DMS53 treated with DMSO at 0.1 percent for 48 hours (cell line): ENCODE data around the gene CCDC158.
"Not testable (repeated sequence)": the region's sequence is repeated elsewhere in the genome, so short reads cannot be mapped to it uniquely, and the experiment has no call there.

Experiments used
- DNase-seq: peaks from one replicate; lab custom pipeline; 2025; ENCODE audit not compliant: unreplicated experiment; lab: John Stamatoyannopoulos, UW

The CCDC158 gene

DNA sequence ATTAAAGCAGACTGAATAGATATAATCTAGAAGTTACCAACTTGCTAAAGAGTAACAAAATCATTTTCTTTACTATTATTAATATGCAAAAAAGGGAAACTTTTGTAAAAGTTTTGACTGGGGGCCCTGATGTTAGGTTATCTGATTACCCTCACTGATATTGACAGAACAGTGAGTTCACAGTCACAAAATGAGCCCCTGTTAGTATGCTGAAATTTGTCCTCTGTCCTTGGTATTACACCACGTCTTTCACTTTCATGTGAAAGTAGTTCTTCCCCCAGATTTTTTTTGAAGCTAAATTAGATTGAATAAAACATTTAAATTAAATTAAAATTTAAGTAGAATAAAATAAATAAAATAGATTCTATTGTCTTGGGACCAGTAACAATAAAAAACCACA, 108.5 kb downstream of the CCDC158 start:
- no peak for DNase-seq

DNA sequence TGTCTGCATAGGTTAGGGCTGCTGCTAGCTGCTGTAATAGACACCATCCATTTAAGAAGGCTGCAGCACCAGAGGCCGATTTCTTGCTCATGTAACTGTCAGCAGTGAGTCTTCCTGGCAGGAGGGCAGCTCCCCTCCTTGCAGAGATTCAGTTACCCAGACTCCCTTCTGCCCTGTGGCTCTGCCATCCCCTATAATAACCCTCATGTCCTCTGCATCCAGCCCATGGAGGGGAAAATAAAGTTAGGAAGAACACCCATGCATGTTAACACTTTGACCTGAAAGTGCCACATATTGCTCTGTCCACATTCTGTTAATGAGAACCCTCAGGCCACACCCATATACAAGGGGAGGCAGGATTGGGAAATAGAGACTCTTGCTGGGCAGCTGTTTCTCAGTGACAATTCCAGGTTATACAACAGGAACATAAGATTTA, 109.0 kb downstream of the CCDC158 start:
- DNase-seq = no peak

DNA sequence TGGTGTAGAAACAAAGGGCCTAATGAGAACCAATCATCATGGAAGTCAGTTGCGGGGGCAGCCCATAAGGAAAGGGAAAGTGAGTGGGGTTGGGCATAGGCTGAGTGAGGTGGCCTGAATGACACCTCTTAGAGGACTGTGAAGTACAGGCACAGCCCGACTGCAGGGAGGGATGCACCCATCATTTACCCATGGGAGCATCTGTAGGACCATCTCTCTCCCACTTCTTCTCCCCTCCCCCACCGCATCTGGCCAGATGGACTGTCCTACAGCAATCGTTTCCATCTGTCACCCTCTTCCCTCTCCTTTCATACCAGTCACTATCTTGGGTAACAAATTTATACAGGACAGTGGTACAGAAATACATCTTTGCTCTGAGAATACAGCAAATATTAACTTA, 110.3 kb downstream of the CCDC158 start:
- DNase-seq = no peak

DNA sequence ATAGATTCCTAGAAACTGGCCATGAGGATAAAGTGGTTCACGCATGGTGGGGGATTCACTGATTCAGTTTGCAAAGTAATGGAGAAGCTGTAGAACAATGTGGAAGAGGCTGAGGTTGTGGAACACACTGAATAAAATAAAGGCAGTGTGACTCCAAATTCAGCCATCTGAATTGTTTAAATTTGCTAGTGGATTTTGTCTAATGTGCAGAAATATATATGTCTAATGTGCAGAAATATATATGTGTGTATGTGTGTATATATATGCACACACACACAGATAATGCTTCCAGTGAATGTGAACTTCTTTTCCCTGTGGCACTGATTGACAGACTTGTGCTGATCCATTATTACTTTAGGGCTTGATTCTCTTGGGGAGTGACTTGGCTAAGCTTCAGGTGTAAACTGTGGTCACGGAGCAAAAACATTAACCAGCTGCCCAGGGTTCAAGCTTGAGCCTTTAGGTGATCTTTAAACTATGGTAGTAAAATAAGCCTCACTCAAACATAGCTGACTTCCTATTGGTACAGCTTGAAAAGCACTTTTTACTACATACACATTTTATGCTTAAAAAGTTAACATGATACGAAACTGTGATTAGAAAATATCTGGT, 110.9 kb downstream of the CCDC158 start:
- DNase-seq = no peak

DNA sequence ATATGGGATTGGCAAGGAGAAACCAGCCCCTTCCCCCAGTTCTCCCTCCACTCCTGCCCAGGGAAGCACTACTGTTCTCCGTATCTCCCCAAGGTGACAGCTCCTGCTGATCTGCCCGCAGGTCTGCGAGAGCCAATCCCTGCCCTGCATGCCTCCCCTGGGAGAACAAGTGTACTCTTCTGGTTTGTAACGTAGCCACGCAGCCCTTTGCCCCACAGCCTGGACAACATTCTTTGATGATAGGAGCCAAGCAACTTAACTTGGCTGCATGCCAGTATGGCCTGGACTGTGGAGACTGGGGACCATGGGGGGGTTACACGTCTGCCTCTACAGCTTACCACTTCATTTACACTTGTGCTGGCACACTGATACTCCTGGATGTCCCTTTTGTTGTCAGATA, 112.4 kb downstream of the CCDC158 start:
- no peak for DNase-seq

DNA sequence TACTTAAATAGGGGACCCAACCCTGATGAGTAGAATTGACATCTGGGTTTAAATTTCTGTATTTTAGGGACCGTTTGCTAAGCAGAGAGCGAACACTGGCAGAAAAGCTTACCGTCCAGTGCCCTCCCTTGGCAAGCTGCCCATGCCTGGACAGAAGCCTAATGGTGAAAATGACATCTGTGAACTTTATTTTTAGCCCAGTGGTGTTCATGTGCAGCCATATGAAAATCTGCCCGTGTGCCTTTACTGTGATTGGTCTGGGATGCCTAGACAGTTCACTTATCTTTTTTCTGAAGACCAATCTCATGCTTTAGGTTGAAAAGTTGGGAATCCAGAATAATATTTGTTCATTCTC, 113.3 kb downstream of the CCDC158 start:
- no peak for DNase-seq

DNA sequence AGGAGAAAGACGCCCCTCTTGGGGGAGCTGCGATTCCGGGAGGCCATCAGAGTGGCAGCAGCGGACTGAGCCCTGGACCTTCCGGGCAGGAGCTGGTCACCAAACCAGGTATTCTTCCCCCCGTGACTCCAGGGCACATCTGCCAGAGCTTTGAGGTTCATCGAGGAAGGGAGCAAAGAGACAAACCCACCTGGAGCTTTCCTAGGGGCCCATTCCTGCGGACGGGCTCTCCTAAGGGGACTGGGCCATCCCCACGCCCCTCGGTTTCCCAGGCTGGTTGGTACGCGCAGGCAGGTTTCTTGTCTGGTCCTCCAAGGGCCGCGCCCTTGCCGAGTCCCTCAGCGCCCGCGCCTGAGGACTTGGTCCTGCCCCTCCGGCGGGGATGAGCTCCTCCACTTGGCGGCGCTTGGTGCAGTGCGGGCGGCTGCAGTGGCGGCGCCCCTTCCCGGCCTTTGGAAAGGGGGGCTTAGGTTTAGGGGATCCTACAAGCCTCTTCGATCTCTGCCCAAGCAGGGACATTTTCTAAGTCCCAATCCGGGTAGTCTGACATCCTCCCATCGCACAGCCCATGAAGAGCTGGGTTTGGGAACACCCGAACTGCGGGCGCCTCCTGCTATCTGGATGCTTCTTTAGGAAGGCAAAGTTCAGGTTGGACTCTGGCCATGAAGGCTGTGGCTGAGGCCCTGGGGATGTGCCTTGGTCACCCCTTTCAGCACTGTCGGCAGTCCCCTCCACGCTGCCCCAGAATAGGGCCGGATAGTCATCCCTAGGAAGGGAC, 113.9 kb downstream of the CCDC158 start:
- peak; percentile 7 for DNase-seq

DNA sequence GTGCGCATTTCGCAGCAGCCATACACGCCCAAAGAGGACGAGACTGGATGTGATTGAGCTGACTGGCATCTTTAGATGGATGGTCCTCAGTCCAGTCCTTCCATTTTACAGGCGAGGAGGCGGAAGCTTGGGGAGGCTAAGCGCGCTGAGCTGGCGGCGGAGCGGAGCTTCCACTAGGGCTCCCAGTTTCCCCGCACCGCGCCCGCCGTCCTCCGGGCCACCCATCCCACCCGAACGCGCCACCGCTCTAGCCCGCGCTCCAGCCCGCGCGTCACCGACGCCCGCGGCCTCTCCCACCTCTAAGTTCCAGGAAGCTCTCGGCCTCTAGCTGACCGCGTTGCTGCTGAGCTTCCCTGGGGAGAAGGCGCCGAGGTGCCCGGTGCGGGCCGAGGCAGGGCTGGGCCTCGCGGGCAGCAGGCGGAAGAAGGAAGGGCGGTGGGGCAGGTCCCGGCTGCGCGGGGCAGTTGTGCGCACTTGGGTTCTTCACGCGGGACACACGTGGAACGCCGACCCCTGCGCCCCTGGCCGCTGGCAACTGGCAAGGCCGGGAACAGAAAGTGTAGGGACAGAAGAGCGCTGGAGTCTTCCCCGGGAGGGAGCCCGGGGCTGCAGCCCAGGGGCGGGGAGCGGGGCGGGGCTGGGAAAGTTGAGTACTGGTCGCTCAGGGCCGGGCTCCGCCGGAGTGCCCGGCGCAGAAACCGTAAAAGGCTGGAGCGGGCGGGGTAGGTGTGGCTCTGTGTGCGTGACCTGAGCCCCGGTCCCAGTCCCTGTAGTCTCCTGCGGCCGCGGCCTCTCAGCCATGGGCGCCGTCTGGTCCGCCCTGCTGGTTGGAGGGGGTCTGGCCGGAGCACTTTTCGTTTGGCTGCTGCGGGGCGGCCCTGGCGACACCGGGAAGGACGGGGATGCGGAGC, 114.7 kb downstream of the CCDC158 start, which contains the start of gene STBD1:
Gene STBD1, plus strand, starts transcription at position 763 of the 911 bp plus-strand sequence. Its CDS starts 37 bp downstream, at position 800.
- peak; percentile 43 for DNase-seq

DNA sequence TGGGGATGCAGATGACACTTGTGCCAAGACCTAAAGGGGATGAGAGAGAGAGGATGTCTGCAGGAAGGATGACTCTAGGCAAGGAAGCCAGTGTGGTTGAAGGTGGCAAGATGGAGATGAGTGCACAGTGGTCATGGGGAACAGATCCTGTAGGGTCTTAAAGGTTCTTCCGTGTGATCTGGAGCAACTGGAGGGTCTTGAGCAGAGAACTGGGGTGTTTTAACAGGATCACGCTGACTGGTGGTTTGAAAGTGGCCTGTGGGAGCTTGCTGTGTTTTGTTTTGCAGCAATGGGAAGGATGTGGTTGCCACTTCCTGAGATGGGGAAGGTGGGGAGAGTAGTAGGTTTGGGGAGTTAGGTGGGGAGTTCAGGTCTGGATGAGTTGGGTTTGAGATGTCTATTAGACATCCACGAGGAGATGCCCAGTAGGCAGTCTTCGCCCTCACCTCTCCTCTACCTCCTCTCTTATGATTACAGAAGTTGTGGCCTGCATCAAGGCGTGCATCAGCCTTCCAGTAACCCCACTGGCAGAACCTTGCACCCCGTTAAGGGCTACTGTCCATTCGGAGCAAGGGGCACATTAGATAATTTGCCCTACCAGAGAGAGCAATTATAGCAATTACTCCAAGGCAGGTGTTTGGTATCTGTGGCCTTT, 115.8 kb downstream of the CCDC158 start:
- no peak for DNase-seq

DNA sequence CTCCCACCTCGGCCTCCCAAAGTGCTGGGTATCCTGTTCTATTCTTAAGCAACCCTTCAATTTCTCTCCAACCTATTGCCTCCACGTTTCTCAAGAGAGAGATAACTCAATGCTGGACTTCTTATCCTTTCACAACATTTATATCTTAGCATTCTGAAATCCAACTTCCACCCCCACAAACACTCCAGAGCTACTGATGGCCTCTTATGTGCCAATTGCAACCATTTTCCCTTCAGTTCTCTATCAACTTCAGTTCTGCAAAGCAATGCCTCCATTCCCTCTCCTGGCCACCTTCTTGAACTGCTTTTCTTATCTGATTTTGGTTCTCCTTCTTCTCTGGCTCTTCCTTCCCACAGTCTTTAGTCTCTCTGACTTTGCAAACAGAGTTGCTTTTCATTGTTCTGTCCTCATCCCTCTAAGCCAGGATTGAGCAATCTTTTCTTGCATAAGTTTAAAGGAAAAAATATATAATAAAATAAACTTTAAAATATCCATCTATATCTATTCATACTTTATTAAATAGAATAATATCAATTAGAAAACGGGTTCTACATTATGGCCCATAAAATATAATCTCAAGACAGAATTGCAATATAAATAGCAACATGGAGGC, 118.0 kb downstream of the CCDC158 start:
- no peak for DNase-seq

DNA sequence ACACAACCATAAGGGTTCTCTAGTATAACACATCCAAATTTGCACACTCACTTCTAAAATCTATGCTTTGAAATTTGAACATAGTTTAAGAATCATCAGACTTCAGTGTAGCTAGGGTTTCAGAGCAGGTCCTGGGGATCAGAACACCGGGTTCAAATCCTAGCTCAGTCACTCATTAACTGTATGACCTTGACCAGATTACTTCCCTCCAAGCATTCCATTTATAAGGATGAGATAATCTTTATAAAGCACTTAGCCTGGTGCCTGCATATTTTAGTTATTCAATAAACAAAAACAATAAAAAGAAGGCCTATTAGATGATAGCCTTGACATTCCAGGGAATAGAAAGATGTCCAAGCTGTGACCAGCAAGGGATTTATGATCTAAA, 119.2 kb downstream of the CCDC158 start:
- no peak for DNase-seq

DNA sequence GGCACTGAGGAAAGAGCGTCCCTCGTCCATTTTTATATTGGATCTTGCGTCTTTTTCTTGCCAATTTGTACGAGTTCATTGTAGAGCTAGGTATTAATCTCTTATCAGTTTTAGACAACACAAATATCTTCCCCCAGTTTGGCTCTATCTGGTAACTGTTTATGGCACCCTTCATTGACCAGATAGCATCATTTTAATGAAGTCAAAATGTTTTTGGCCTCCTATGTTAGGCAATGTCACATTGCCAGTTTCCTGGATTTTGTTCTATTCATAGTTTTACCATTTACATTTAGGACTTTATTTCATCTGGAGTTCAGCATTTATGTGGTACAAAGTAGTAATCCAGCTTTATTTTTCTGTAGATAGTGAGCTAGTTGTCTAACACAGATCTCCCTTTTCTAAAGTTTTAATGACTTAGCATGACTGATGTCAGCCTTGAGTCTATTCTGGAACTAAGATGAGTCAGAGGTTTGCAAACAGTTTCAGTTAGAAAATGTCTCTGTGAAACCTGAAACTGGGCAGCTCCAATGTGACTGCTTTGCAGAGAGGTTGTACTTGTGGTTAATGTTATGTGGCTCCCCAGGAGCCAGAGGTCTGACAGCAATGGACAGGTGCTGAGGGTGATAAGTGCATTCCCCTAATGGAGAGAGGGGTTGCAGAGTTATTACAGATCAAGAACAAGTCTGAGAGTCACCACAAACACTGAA, 119.7 kb downstream of the CCDC158 start:
- DNase-seq = peak; percentile 75

DNA sequence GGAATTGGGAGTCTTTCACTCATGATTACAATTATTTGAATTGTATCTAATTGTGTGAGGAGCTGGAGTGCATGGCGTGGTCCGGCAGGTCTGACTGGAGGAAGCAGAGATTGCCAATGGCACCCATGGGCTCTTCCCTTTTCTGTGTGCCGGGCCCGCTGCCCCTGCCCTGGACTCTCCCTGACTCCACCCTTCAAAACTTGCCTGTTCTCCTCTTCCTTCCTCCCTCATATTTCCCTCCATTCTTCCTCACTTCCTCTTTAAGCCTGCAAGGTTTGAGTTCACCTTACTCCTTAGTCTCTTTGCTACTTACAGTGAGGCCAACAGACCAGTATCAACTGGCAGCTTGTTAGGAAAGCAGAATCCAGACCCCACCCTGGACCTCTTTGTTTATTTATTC, 120.9 kb downstream of the CCDC158 start:
- DNase-seq = no peak

DNA sequence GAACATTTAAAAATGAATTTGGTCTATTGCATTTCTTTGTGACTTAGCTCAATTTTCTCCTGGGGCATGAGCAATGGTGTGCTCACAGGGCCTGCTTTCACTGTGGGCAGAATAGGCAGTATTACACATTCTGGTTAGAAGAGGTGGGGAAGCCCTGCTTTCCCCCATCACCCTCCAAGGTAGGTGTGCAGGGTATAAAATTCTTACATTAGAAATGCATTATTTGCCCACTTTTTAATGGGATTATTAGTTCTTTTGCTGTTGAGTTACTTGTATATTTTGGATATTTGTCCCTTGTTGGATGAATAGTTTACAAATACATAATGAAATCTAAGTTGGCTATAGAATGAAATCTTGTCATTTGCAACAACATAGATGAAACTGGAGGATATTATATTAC, 122.7 kb downstream of the CCDC158 start:
- no peak for DNase-seq

DNA sequence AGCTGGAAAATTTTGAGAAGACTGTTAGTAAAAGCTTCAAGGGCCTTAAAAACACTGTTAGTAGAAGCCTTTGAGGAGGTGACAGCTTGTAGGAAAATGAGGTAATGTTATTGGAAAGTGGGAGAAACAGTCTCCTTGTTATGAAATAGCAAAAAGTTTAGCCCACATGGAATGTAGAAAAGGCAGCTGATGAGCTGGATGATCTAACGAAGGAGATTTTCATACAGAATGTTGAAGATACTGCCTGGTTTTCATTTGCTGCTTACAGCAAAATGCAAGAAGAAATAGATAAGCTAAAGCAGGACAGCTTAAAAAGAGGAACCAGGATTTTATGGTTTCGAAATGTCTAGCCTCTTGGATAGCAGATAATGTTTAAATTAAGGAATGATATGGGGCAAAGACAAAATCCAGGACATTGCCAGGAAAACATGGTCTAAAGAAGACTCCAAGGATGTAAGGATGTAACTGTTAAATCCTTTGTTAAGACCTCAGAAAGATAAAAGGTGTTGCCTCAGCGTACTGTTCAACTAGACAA, 124.6 kb downstream of the CCDC158 start:
- DNase-seq = no peak

DNA sequence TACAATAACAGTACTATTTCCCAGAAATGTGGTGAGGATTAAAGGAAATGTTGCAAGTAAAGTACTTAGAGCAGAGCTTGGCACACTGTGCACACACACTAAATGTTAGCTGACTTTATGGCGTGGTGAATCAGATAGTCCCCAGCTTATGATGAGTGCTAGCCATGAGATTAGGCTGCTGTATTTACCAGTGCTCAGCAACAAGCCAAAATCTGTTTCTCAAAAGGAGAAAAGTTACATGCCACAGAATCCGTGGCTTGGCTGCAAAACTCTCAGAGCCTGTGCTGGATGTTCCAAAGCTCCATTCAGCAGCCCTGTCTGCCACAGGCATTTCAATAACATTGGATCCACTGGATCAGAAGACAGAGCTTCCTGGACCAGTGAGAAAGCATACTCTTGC, 127.2 kb downstream of the CCDC158 start:
- no peak for DNase-seq

DNA sequence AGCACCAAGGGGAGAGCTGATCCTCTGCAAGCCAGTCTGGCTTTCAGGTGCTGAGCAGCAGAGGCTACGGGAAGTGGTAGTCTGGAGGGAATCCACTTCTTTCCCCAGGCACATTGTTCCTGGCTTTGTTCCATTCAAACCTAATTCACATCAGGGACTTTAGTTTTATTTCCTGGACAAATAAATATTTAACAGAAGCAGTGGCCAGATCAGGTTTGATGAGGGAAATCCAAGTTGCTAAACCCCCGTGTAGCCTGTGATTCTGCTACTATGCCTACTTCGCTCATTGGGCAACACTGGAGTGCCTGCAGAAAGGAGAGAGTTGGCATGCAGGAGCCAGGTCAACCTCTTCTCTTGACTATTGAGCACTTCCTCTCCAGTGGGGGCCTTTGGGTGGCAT, 128.2 kb downstream of the CCDC158 start:
- no peak for DNase-seq

DNA sequence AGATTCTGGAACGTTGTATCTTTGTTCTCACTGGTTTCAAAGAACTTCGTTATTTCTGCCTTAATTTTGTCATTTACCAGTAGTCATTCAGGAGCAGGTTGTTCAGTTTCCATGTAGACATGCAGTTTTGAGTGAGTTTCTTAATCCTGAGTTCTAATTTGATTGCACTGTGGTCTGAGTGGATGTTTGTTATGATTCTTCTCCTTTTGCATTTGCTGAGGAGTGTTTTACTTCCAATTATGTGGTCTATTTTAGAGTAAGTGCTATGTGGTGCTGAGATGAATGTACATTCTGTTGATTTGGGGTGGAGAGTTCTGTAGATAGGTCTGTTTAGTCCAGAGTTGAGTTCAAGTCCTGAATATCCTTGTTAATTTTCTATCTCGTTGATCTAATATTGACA, 133.1 kb downstream of the CCDC158 start:
- DNase-seq = not testable (repeated sequence)

DNA sequence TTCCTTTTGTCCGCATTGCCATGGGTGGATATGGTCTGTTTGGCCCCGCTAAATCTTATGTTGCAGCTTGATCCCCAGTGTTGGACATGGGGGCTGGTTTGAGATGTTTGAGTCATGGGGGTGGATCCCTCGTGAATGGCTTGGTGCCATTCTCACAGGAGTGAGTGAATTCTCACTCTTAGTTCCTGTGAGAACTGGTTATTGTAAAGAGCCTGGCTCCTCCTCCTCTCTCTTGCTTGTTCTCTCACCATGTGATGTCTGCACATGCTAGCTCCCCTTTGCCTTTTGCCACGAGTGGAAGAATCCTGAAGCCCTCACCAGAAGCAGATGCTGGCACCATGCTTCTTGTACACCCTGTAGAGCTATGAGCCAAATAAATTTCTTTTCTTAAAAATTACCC, 137.0 kb downstream of the CCDC158 start:
- DNase-seq = no peak
